OCI-LY7 (cell line): ENCODE data around the gene SRRM5.

Experiments
- EZH2phosphoT487 ChIP-seq: fragments of 200-600 bp; sonication (generic); IDR thresholded peaks from 2 replicates; pipeline ENCODE4 v1.6.1; 2018; ENCODE audit warnings: low read depth, borderline replicate concordance, mild to moderate bottlenecking, mixed run types, antibody characterized with exemption, low read length, moderate library complexity, mixed read lengths
- TF ChIP-seq, protein P1 (sequence below): fragments of 200-600 bp; sonication (generic); conservative IDR thresholded peaks from 2 replicates; pipeline ENCODE4 v1.5.1; 2014; ENCODE audit warnings: mild to moderate bottlenecking, antibody characterized with exemption, low read length, moderate library complexity, mixed read lengths

DNA sequence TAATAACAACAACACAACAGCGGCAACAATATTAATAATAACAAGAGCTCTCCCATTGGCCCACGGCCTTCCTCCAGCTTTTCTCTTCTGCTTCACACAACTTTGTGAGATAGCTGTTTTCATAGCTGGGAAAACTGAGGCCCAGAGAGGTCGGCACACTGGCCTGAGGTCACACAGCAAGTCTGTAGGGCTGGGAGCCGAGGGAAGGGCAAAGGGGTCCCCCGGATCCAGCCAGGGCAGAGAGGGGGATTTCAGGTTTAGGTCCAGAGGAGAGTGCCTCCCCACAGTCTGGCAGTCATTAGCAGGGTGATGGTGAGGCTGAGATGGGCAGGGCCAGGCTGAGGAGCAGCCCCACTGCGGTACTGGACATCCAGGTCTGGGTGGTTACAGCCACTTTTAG, 36.7 kb downstream of the SRRM5 start:
- TF ChIP-seq, protein P1, sequence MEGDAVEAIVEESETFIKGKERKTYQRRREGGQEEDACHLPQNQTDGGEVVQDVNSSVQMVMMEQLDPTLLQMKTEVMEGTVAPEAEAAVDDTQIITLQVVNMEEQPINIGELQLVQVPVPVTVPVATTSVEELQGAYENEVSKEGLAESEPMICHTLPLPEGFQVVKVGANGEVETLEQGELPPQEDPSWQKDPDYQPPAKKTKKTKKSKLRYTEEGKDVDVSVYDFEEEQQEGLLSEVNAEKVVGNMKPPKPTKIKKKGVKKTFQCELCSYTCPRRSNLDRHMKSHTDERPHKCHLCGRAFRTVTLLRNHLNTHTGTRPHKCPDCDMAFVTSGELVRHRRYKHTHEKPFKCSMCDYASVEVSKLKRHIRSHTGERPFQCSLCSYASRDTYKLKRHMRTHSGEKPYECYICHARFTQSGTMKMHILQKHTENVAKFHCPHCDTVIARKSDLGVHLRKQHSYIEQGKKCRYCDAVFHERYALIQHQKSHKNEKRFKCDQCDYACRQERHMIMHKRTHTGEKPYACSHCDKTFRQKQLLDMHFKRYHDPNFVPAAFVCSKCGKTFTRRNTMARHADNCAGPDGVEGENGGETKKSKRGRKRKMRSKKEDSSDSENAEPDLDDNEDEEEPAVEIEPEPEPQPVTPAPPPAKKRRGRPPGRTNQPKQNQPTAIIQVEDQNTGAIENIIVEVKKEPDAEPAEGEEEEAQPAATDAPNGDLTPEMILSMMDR = no peak
- TF ChIP-seq EZH2phosphoT487 = no peak
